Smooth muscle cell (in vitro differentiated cells): ENCODE results near the gene TSC22D1. TPM values are rescaled to one million over a fixed set of nuclear protein-coding genes. Genes with fewer than 3 reads are reported as not detected.

Experiments used
- DNase-seq: peaks from one replicate; lab custom pipeline; 2025; ENCODE audit not compliant: unreplicated experiment; lab: John Stamatoyannopoulos, UW
- H2AFZ ChIP-seq: fragments of 200-600 bp; sonication (generic); 2 replicates; pipeline ENCODE4 v1.6.0; 2016; ENCODE audit warnings: antibody characterized with exemption, low read depth, mild to moderate bottlenecking
- H3F3A ChIP-seq: fragments of 200-600 bp; sonication (generic); 2 replicates; pipeline ENCODE4 v1.6.0; 2017; ENCODE audit warnings: antibody characterized with exemption, low read depth
- H3K27ac ChIP-seq: fragments of 200-600 bp; sonication (generic); 2 replicates; pipeline ENCODE4 v1.5.1; 2016; ENCODE audit warnings: low read depth, mild to moderate bottlenecking
- H3K27me3 ChIP-seq: fragments of 200-600 bp; sonication (generic); 2 replicates; pipeline ENCODE4 v1.6.1; 2016; ENCODE audit warnings: low read depth, mild to moderate bottlenecking
- H3K36me3 ChIP-seq: fragments of 200-600 bp; sonication (generic); 2 replicates; pipeline ENCODE4 v1.5.1; 2016; ENCODE audit warnings: low read depth
- H3K4me1 ChIP-seq: fragments of 200-600 bp; sonication (generic); 2 replicates; pipeline ENCODE4 v1.5.1; 2016; ENCODE audit warnings: low read depth
- H3K4me2 ChIP-seq: fragments of 200-600 bp; sonication (generic); 2 replicates; pipeline ENCODE4 v1.6.0; 2016; ENCODE audit warnings: mild to moderate bottlenecking
- H3K4me3 ChIP-seq: fragments of 200-600 bp; sonication (generic); 2 replicates; pipeline ENCODE4 v1.5.1; 2016; ENCODE audit warnings: mild to moderate bottlenecking
- H3K79me2 ChIP-seq: fragments of 200-600 bp; sonication (generic); 2 replicates; pipeline ENCODE4 v1.6.0; 2016; ENCODE audit warnings: low read depth, mild to moderate bottlenecking
- H3K9ac ChIP-seq: fragments of 200-600 bp; sonication (generic); 2 replicates; pipeline ENCODE4 v1.6.0; 2016; ENCODE audit warnings: low read depth
- H3K9me3 ChIP-seq: fragments of 200-600 bp; sonication (generic); replicated peaks from 2 replicates; pipeline ENCODE4 v1.5.1; 2016; ENCODE audit warnings: low read depth
- H4K20me1 ChIP-seq: fragments of 200-600 bp; sonication (generic); 2 replicates; pipeline ENCODE4 v1.6.0; 2016; ENCODE audit warnings: low read depth
- WGBS: methylation state at CpG from one replicate; pipeline ENCODE4 v1.1.7; 2016; ENCODE audit warnings: low lambda C conversion rate; 5-methylcytosine and 5-hydroxymethylcytosine counted together
- polyA plus RNA-seq: library from polyadenylated mRNA; unstranded; fragments of >200 nt; fragmentation: Nextera tagmentation; extraction: Ambion mirVana; gene quantifications from 2 replicates; pipeline ENCODE4 v1.2.1, GENCODE V29; 2016
- total RNA-seq: library from RNA; depleted of rRNA; stranded (reverse); fragments of >200 nt; gene quantifications from 2 replicates; pipeline ENCODE4 v1.2.3, GENCODE V29; 2014
- TF ChIP-seq, protein P1 (sequence below): fragments of 200-600 bp; sonication (generic); IDR thresholded peaks from 2 replicates; pipeline ENCODE4 v1.5.1; 2017; ENCODE audit warnings: borderline replicate concordance, mild to moderate bottlenecking, antibody characterized with exemption; ENCODE audit not compliant: insufficient read depth, poor library complexity, severe bottlenecking

TSC22D1 gene
- total and polyA plus RNA-seq, 2 experiments from 2014 or later, result 117 to 159 TPM

DNA sequence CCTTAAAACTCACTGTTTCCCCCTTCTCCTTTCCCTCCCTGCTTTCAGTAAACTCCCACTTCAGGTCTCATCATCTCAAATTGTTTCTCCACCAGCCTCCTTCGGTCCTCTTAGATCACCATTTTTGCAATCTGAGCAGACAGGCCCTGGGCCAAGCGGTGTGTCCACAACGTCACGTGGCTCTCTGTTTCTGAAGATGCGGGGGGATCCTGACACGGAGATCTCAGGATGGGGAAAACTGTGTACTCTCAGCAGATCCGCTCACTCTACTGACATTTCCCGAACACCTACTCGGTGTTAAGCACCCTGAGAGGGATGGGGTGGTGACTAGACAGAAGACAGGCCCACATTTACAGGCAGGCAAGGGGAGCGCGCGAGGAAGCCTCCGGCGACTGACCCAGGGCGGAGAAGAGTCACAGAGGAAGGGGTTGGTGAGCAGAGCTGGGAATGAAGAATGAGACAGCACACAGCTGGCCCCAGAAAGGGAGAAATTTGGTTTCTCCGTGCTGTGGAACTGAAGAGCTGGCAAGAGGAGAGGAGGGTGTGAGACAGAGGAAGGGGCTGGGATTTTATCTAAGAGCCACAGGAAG lies 163.7 kb downstream of the TSC22D1 start:
- Histone ChIP-seq H2AFZ (peak overlapping the region; percentile 60), H3K4me3 (no peak overlapping the region), H3K9me3 (no peaks in the 10 kb centered on the region), H3K4me1 (no peaks in the 10 kb centered on the region), H3K27me3 (no peaks in the 10 kb centered on the region), H3K9ac (no peak overlapping the region), H3F3A (no peaks in the 10 kb centered on the region), H3K4me2 (no peak overlapping the region), H3K79me2 (no peaks in the 10 kb centered on the region), H3K36me3 (no peaks in the 10 kb centered on the region), H4K20me1 (no peaks in the 10 kb centered on the region), H3K27ac (no peak overlapping the region)
- no peak for DNase-seq
- WGBS, result 69% methylated on average over 16 of the region's 16 CpGs
- TF ChIP-seq, protein P1, sequence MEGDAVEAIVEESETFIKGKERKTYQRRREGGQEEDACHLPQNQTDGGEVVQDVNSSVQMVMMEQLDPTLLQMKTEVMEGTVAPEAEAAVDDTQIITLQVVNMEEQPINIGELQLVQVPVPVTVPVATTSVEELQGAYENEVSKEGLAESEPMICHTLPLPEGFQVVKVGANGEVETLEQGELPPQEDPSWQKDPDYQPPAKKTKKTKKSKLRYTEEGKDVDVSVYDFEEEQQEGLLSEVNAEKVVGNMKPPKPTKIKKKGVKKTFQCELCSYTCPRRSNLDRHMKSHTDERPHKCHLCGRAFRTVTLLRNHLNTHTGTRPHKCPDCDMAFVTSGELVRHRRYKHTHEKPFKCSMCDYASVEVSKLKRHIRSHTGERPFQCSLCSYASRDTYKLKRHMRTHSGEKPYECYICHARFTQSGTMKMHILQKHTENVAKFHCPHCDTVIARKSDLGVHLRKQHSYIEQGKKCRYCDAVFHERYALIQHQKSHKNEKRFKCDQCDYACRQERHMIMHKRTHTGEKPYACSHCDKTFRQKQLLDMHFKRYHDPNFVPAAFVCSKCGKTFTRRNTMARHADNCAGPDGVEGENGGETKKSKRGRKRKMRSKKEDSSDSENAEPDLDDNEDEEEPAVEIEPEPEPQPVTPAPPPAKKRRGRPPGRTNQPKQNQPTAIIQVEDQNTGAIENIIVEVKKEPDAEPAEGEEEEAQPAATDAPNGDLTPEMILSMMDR, result no peak

DNA sequence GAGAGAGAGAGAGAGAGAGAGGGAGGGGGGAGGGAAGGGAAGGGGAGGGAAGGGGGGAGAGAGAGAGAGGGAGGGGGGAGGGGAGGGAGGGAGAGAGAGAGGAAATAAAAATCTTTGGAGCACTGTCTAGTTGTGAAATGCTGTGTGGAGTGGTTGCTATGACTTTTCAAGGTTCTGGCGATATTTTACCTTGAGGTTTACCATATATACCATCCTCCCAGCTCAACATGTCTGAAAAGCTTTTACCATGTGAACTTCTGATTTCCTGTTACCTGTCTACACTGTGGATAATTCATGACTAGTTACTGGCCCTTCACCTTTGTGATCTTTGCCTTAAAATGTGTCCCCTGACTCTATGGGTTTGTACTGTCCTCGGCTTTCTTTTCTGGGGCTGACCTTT lies 164.3 kb downstream of the TSC22D1 start:
- Histone ChIP-seq H3K36me3 (no peaks in the 10 kb centered on the region), H4K20me1 (no peaks in the 10 kb centered on the region), H2AFZ (no peak overlapping the region), H3K27ac (no peak overlapping the region), H3K4me2 (no peak overlapping the region), H3K9ac (no peak overlapping the region), H3K9me3 (no peaks in the 10 kb centered on the region), H3K4me3 (no peak overlapping the region), H3K27me3 (no peaks in the 10 kb centered on the region), H3F3A (no peaks in the 10 kb centered on the region), H3K4me1 (no peaks in the 10 kb centered on the region), H3K79me2 (no peaks in the 10 kb centered on the region)
- TF ChIP-seq, protein P1, result no peak
- DNase-seq, result no peak
- WGBS, result 97% methylated on average over 2 of the region's 2 CpGs

DNA sequence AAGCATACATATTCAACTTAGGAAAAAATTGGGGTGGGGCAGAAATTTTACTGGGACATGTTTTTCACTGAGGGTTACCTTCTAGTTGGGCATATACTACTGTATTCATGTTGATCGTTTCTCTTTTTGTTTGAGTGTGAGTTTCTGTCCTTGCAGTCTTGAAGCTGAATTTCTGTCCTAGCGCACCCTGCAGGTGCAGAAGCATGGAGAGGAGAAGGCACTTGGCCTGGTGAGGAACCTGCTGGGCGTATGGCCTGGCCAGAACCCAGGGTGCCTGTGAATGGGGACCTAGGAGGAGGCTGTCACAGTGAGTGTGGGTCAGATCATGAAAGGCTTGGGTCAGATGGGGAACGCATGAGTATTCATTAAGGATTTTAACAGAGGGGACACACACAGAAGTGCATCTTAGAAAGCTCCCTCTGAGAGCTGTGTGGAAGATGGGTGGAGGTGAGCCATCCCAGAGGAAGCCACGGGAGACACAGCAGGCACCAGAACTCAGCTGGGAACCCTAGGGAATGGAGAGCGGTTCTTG lies 165.7 kb downstream of the TSC22D1 start:
- no peaks in the 10 kb centered on the region for H3K9me3 ChIP-seq
- no peaks in the 10 kb centered on the region for H4K20me1 ChIP-seq
- H3K4me1 ChIP-seq, result no peaks in the 10 kb centered on the region
- 95% methylated on average over 6 of the region's 6 CpGs for WGBS
- H3K4me3 ChIP-seq, result no peak overlapping the region
- H3K4me2 ChIP-seq, result no peak overlapping the region
- no peaks in the 10 kb centered on the region for H3K36me3 ChIP-seq
- H3K9ac ChIP-seq, result no peak overlapping the region
- H3K27me3 ChIP-seq, result no peaks in the 10 kb centered on the region
- H3K79me2 ChIP-seq, result no peaks in the 10 kb centered on the region
- no peak overlapping the region for H2AFZ ChIP-seq
- H3K27ac ChIP-seq, result no peak overlapping the region
- no peaks in the 10 kb centered on the region for H3F3A ChIP-seq
- TF ChIP-seq, protein P1, result no peak
- DNase-seq, result no peak

DNA sequence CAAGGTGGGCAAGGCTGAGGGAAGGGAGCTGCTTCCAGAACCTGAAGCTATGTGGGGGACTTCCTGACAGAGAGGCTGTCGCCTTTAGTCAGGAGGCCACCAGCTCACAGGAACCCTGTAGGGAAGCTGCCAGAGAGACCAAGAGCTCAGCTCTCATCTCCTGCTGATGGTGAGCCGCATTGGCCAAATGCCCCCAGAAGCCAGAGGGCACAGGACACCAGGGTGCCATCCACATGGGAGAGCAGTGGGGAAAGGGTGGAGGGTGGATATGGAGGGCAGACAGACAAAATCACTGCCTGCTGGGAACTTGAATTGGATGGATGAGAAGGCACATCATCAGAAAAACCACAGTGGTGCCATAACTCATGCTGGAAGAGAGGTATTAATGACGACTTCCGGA lies 166.5 kb downstream of the TSC22D1 start:
- no peak overlapping the region for H3K9ac ChIP-seq
- 94% methylated on average over 4 of the region's 4 CpGs for WGBS
- no peak for DNase-seq
- H2AFZ ChIP-seq, result no peak overlapping the region
- H3K9me3 ChIP-seq, result no peaks in the 10 kb centered on the region
- H3K27ac ChIP-seq, result no peak overlapping the region
- H3K79me2 ChIP-seq, result no peaks in the 10 kb centered on the region
- no peaks in the 10 kb centered on the region for H3K36me3 ChIP-seq
- TF ChIP-seq, protein P1, result no peak
- H3K4me1 ChIP-seq, result peaks cover 4% of the 10 kb centered on the region
- H3F3A ChIP-seq, result no peaks in the 10 kb centered on the region
- no peak overlapping the region for H3K4me2 ChIP-seq
- H4K20me1 ChIP-seq, result no peaks in the 10 kb centered on the region
- H3K4me3 ChIP-seq, result no peak overlapping the region
- H3K27me3 ChIP-seq, result no peaks in the 10 kb centered on the region
